K562 (cell line): Measurements from ENCODE around the gene ZNF891. TPM values are rescaled to one million over a fixed set of nuclear protein-coding genes. Genes with fewer than 3 reads are reported as not detected.

Source experiments
- ATF3 ChIP-seq, 2 experiments: fragments of 450-650 bp in 1 of 2; sonication (generic) in 1 of 2; formaldehyde crosslinking in 1 of 2; IDR thresholded peaks in 1 of 2; conservative IDR thresholded peaks in 1 of 2; 2 replicates each; pipeline versions ENCODE4 v1.6.1 to v1.8.1; 2016 to 2023; ENCODE audit warnings: mild to moderate bottlenecking in 2 of 2, moderate library complexity in 2 of 2, inconsistent platforms in 1 of 2, missing genetic modification reagents in 1 of 2
- BCOR ChIP-seq: fragments of 450-650 bp; IDR thresholded peaks from 2 replicates; pipeline ENCODE4 v1.6.1; 2016
- DNMT1 ChIP-seq: fragments of 450-650 bp; IDR thresholded peaks from 2 replicates; pipeline ENCODE4 v1.6.1; 2016; ENCODE audit warnings: antibody characterized with exemption, mild to moderate bottlenecking
- ETS2 ChIP-seq: IDR thresholded peaks from 2 replicates; pipeline ENCODE4 v1.6.1; 2016; ENCODE audit warnings: borderline replicate concordance, missing genetic modification characterization, mild to moderate bottlenecking, moderate library complexity, missing compliant biosample characterization; ENCODE audit not compliant: poor library complexity, severe bottlenecking
- MAX ChIP-seq: sonication (generic); formaldehyde crosslinking; IDR thresholded peaks from 2 replicates; pipeline ENCODE4 v1.9.0; 2022; ENCODE audit warnings: mild to moderate bottlenecking, missing genetic modification reagents
- NFE2L1 ChIP-seq: fragments of 450-650 bp; IDR thresholded peaks from 2 replicates; pipeline ENCODE4 v1.6.1; 2016; ENCODE audit warnings: missing genetic modification characterization, low read depth, mild to moderate bottlenecking, missing compliant biosample characterization, moderate library complexity, borderline replicate concordance
- PBX2 ChIP-seq, 2 experiments: IDR thresholded peaks in 1 of 2; conservative IDR thresholded peaks in 1 of 2; 2 replicates each; pipeline ENCODE4 v1.6.1; 2016; ENCODE audit warnings: low read depth in 2 of 2, mild to moderate bottlenecking in 1 of 2, missing compliant biosample characterization in 1 of 2, missing genetic modification characterization in 1 of 2, moderate library complexity in 1 of 2
- PCBP1 ChIP-seq: fragments of 200-400 bp; formaldehyde crosslinking; IDR thresholded peaks from 2 replicates; pipeline ENCODE4 v1.6.1; 2018; ENCODE audit warnings: mild to moderate bottlenecking, low read depth, low read length; ENCODE audit not compliant: poor library complexity, severe bottlenecking
- PURB ChIP-seq: sonication (generic); formaldehyde crosslinking; IDR thresholded peaks from 2 replicates; pipeline ENCODE4 v1.9.0; 2021; ENCODE audit warnings: low read depth, mild to moderate bottlenecking, missing genetic modification reagents
- SETDB1 ChIP-seq: IDR thresholded peaks from one replicate; pipeline ENCODE4 v1.6.1; 2012; ENCODE audit warnings: low read length, control low read depth, inconsistent platforms
- TAF9B ChIP-seq: fragments of 450-650 bp; IDR thresholded peaks from 2 replicates; pipeline ENCODE4 v1.6.1; 2018; ENCODE audit warnings: mild to moderate bottlenecking; ENCODE audit not compliant: partially characterized antibody
- TCF15 ChIP-seq: fragments of 250-450 bp; sonication (Bioruptor Pico); IDR thresholded peaks from 2 replicates; pipeline ENCODE4 v1.8.0; 2022; ENCODE audit warnings: moderate library complexity, mild to moderate bottlenecking, inconsistent platforms
- ZFP1 ChIP-seq: fragments of 450-650 bp; formaldehyde crosslinking; IDR thresholded peaks from 2 replicates; pipeline ENCODE4 v1.4.0; 2020; ENCODE audit warnings: mild to moderate bottlenecking, mixed read lengths
- ZFPM2 ChIP-seq: fragments of 250-450 bp; sonication (Bioruptor Pico); IDR thresholded peaks from 2 replicates; pipeline ENCODE4 v1.5.1; 2022; ENCODE audit warnings: mild to moderate bottlenecking
- ZKSCAN8 ChIP-seq: fragments of 200-800 bp; sonication (Bioruptor generic); IDR thresholded peaks from 2 replicates; pipeline ENCODE4 v1.6.1; 2016; ENCODE audit warnings: missing genetic modification characterization, missing compliant biosample characterization
- ZNF134 ChIP-seq: fragments of 250-450 bp; sonication (Bioruptor Pico); conservative IDR thresholded peaks from 2 replicates; pipeline ENCODE4 v1.4.0; 2020
- ZNF280A ChIP-seq: fragments of 450-650 bp; IDR thresholded peaks from 2 replicates; pipeline ENCODE4 v1.6.1; 2018; ENCODE audit warnings: mild to moderate bottlenecking, low read depth; ENCODE audit not compliant: partially characterized antibody
- ZNF41 ChIP-seq: fragments of 250-450 bp; sonication (Bioruptor Pico); conservative IDR thresholded peaks from 2 replicates; pipeline ENCODE4 v1.4.0; 2020; ENCODE audit warnings: mild to moderate bottlenecking
- ZNF707 ChIP-seq: fragments of 250-450 bp; sonication (Bioruptor Pico); conservative IDR thresholded peaks from 2 replicates; pipeline ENCODE4 v1.8.0; 2022; ENCODE audit warnings: inconsistent platforms, mild to moderate bottlenecking, moderate library complexity
- polyA plus RNA-seq, 8 experiments: library from polyadenylated mRNA; depleted of rRNA in 4 of 8; stranded (reverse) in 5 of 8; unstranded in 3 of 8; fragments of >200 nt; fragmentation: Nextera tagmentation in 2 of 8; fragmentation: Illumina TruSeq in 1 of 8; extraction: Ambion mirVana in 2 of 8; extraction: Trizol in 1 of 8; gene quantifications; 2 replicates each; pipeline versions ENCODE4 v1.2.1 to v1.2.3, GENCODE V29; 2011 to 2014; ENCODE audit warnings: inconsistent platforms in 1 of 8, missing spikeins in 1 of 8
- total RNA-seq, 7 experiments: library from RNA; depleted of rRNA in 6 of 7; stranded (reverse); fragments of >200 nt in 6 of 7; fragmentation: Illumina TruSeq in 2 of 7; extraction: Trizol in 2 of 7; gene quantifications; 2 replicates each; pipeline versions ENCODE4 v1.2.1 to v1.2.3, GENCODE V29; 2011 to 2021; ENCODE audit warnings: low replicate concordance in 1 of 7

The ZNF891 gene
- total and polyA plus RNA-seq, 9 of the 15 experiments (the other 6 are each of a cell fraction or from before 2014, with no cell fraction given) = 0.41 to 2.0 (median 1.3) TPM

GRCh38 chr12:133130038-133130807, at the start of gene ZNF891, which contains the start of gene ZNF10 (continued):
- TF ChIP-seq TAF9B (no peak), SETDB1 (no peak), ZFPM2 (CRISPR knock-in tag) (no peak), ZFP1 (no peak), ZNF41 (CRISPR knock-in tag) (no peak), TCF15 (CRISPR knock-in tag) (no peak), BCOR (peak; percentile 65), ZKSCAN8 (CRISPR knock-in tag) (no peak), ZNF134 (CRISPR knock-in tag) (no peak), PURB (CRISPR knock-in tag) (no peak), PCBP1 (no peak), PBX2 (CRISPR knock-in tag; IDR thresholded peaks at IDR 0.05; ENCODE audit: low read depth) (no peak), PBX2 (tag; conservative IDR thresholded peaks at IDR 0.05; ENCODE audit: low read depth) (no peak), NFE2L1 (tag) (no peak), ZNF707 (no peak), ATF3 (IDR thresholded peaks at IDR 0.05) (peak; percentile 55), ATF3 (CRISPR knock-in tag; conservative IDR thresholded peaks at IDR 0.05) (no peak), ETS2 (tag) (no peak), MAX (CRISPR knock-in tag) (peak; percentile 92), ZNF280A (no peak), DNMT1 (no peak)
